ENCODE measurements around the gene PNPLA4.

- TF ChIP-seq CTCF (IDR thresholded peaks at IDR 0.05) (no peak), POLR2A (IDR thresholded peaks at IDR 0.05) (no peak)
These were observed 23.7 kb upstream of the PNPLA4 start for GRCh38 chrX:7950865-7951264.
